H1 (cell line): ENCODE measurements around the gene LCNL1. TPM values are rescaled to one million over a fixed set of nuclear protein-coding genes. Genes with fewer than 3 reads are reported as not detected.
A peak's percentile ranks its signal among the peaks of the same experiment; 100 is the strongest.

Experiments
- CTCF ChIA-PET: fragments of 300-600 bp; sonication (Branson Sonifier 250); formaldehyde crosslinking; loops from one replicate; lab custom pipeline; 2021; ENCODE audit not compliant: partially characterized antibody; lab: Charles Lee
- POLR2A ChIA-PET: fragments of 300-600 bp; sonication (Branson Sonifier 250); formaldehyde crosslinking; loops from one replicate; lab custom pipeline; 2021; ENCODE audit warnings: inconsistent platforms; ENCODE audit not compliant: partially characterized antibody; lab: Charles Lee
- DNase-seq, 2 experiments: peaks; one replicate each; pipeline versions ENCODE4 v3.0.0 to v3.0.0-alpha.2; 2010 to 2022; ENCODE audit warnings: low spot score in 2 of 2, low read depth in 1 of 2, mixed read lengths in 1 of 2
- FAIRE-seq: peaks from 2 replicates; lab custom pipeline; 2011; peaks lifted over from hg19 to GRCh38; lab: Jason Lieb, UNC
- H2AFZ ChIP-seq: 2 replicates; pipeline ENCODE4 v1.8.1; 2012; ENCODE audit warnings: low read length, inconsistent platforms
- H2AK5ac ChIP-seq: 2 replicates; pipeline ENCODE4 v1.6.1; 2013; ENCODE audit warnings: low read depth, low read length
- H2BK120ac ChIP-seq: replicated peaks from 2 replicates; pipeline ENCODE3; 2013; ENCODE audit warnings: low read depth, low read length, inconsistent platforms
- H2BK12ac ChIP-seq: 2 replicates; pipeline ENCODE4 v1.6.1; 2013; ENCODE audit warnings: low read depth, low read length
- H2BK15ac ChIP-seq: 2 replicates; pipeline ENCODE4 v1.6.1; 2013; ENCODE audit warnings: low read length
- H2BK20ac ChIP-seq: 2 replicates; pipeline ENCODE4 v1.6.1; 2013; ENCODE audit warnings: low read length
- H2BK5ac ChIP-seq: 2 replicates; pipeline ENCODE4 v1.6.1; 2013; ENCODE audit warnings: low read depth, low read length
- H3K14ac ChIP-seq: 2 replicates; pipeline ENCODE4 v1.6.1; 2013; ENCODE audit warnings: inconsistent platforms; ENCODE audit not compliant: insufficient read length
- H3K18ac ChIP-seq: 2 replicates; pipeline ENCODE4 v1.6.1; 2013; ENCODE audit warnings: low read length; ENCODE audit errors: extremely low read depth
- H3K23ac ChIP-seq: 2 replicates; pipeline ENCODE4 v1.6.1; 2013; ENCODE audit warnings: inconsistent platforms; ENCODE audit not compliant: insufficient read length
- H3K23me2 ChIP-seq: 2 replicates; pipeline ENCODE4 v1.6.1; 2013; ENCODE audit warnings: low read depth, low read length
- H3K27ac ChIP-seq: 2 replicates; pipeline ENCODE4 v1.6.1; 2011; ENCODE audit warnings: low read depth, low read length, inconsistent platforms
- H3K27me3 ChIP-seq, 4 experiments: replicated peaks in 1 of 4; 1 replicate in 1 of 4; 2 replicates in 3 of 4; pipeline versions ENCODE4 v1.6.1 to v1.8.1; 2011 to 2013; ENCODE audit warnings: low read length in 3 of 4, mild to moderate bottlenecking in 3 of 4, inconsistent platforms in 2 of 4, mixed read lengths in 2 of 4, moderate library complexity in 1 of 4; ENCODE audit not compliant: control insufficient read depth in 3 of 4, insufficient read depth in 3 of 4; ENCODE audit errors: extremely low read depth in 1 of 4
- H3K36me3 ChIP-seq, 4 experiments: 2 replicates each; pipeline versions ENCODE4 v1.6.1 to v1.8.1; 2011 to 2013; ENCODE audit warnings: mild to moderate bottlenecking in 4 of 4, low read length in 3 of 4, moderate library complexity in 2 of 4, control low read depth in 1 of 4, inconsistent platforms in 1 of 4; ENCODE audit not compliant: insufficient read depth in 4 of 4, control insufficient read depth in 2 of 4
- H3K4ac ChIP-seq: replicated peaks from 2 replicates; pipeline ENCODE3; 2013; ENCODE audit warnings: low read length, low read depth, mixed read lengths, inconsistent platforms; ENCODE audit not compliant: insufficient read length
- H3K4me1 ChIP-seq, 4 experiments: replicated peaks in 1 of 4; 1 replicate in 1 of 4; 2 replicates in 3 of 4; pipeline versions ENCODE4 v1.6.1 to v1.8.1; 2011 to 2013; ENCODE audit warnings: low read length in 3 of 4, inconsistent platforms in 2 of 4, mixed read lengths in 1 of 4; ENCODE audit not compliant: insufficient read depth in 4 of 4, control insufficient read depth in 3 of 4
- H3K4me2 ChIP-seq, 2 experiments: 2 replicates each; pipeline versions ENCODE4 v1.6.1 to v1.8.1; 2011 to 2013; ENCODE audit warnings: low read depth in 2 of 2, low read length in 2 of 2, control low read depth in 1 of 2, inconsistent platforms in 1 of 2, mild to moderate bottlenecking in 1 of 2; ENCODE audit not compliant: insufficient read depth in 1 of 2
- H3K4me3 ChIP-seq, 4 experiments: fragments of 200-600, 300-600 bp in 1 of 4; sonication (generic), shearing (Covaris generic), sonication (Bioruptor Twin) in 1 of 4; 2 replicates each; pipeline versions ENCODE4 v1.5.1 to v1.8.1; 2011 to 2016; ENCODE audit warnings: low read length in 4 of 4, low read depth in 3 of 4, control low read depth in 2 of 4, inconsistent platforms in 2 of 4, mild to moderate bottlenecking in 2 of 4, mixed read lengths in 1 of 4, moderate library complexity in 1 of 4; ENCODE audit not compliant: insufficient read depth in 2 of 4; ENCODE audit errors: extremely low read depth in 1 of 4
- H3K56ac ChIP-seq: replicated peaks from 2 replicates; pipeline ENCODE3; 2013; ENCODE audit warnings: low read depth, mild to moderate bottlenecking, mixed read lengths, low read length, inconsistent platforms; ENCODE audit not compliant: insufficient read length
- H3K79me1 ChIP-seq: 2 replicates; pipeline ENCODE4 v1.6.1; 2013; ENCODE audit warnings: low read depth, low read length, control low read depth
- H3K79me2 ChIP-seq, 2 experiments: 2 replicates each; pipeline versions ENCODE4 v1.6.1 to v1.8.1; 2012 to 2013; ENCODE audit warnings: low read length in 2 of 2, mild to moderate bottlenecking in 2 of 2, inconsistent platforms in 1 of 2; ENCODE audit not compliant: insufficient read depth in 2 of 2, control insufficient read depth in 1 of 2
- H3K9ac ChIP-seq, 4 experiments: replicated peaks in 1 of 4; 1 replicate in 1 of 4; 2 replicates in 3 of 4; pipeline versions ENCODE4 v1.6.1 to v1.8.1; 2011 to 2013; ENCODE audit warnings: low read depth in 3 of 4, low read length in 3 of 4, control low read depth in 2 of 4, mild to moderate bottlenecking in 2 of 4, moderate library complexity in 2 of 4, inconsistent platforms in 1 of 4; ENCODE audit errors: extremely low read depth in 1 of 4
- H3K9me3 ChIP-seq, 2 experiments: 2 replicates each; pipeline versions ENCODE4 v1.6.1 to v1.8.1; 2012 to 2013; ENCODE audit warnings: mild to moderate bottlenecking in 2 of 2, moderate library complexity in 2 of 2, control low read depth in 1 of 2, inconsistent platforms in 1 of 2, low read depth in 1 of 2, low read length in 1 of 2, mixed read lengths in 1 of 2; ENCODE audit not compliant: insufficient read depth in 2 of 2
- H4K20me1 ChIP-seq, 2 experiments: replicated peaks in 1 of 2; 2 replicates each; pipeline versions ENCODE3 to v1.8.1; 2011 to 2013; ENCODE audit warnings: inconsistent platforms in 2 of 2, low read length in 2 of 2, mild to moderate bottlenecking in 1 of 2; ENCODE audit not compliant: insufficient read depth in 2 of 2, control insufficient read depth in 1 of 2
- H4K5ac ChIP-seq: 2 replicates; pipeline ENCODE4 v1.6.1; 2013; ENCODE audit warnings: low read length, low read depth, mixed read lengths, inconsistent platforms; ENCODE audit not compliant: insufficient read length
- H4K8ac ChIP-seq: 2 replicates; pipeline ENCODE4 v1.8.0; 2013; ENCODE audit warnings: mild to moderate bottlenecking, moderate library complexity, low read length, inconsistent platforms; ENCODE audit not compliant: insufficient read depth; ENCODE audit errors: extremely low read depth
- H4K91ac ChIP-seq: replicated peaks from 2 replicates; pipeline ENCODE3; 2013; ENCODE audit warnings: low read length, mixed read lengths, inconsistent platforms; ENCODE audit not compliant: insufficient read length
- ATF2 ChIP-seq: IDR thresholded peaks from 2 replicates; pipeline ENCODE4 v1.6.1; 2012; ENCODE audit warnings: low read length, inconsistent platforms
- RNF2 ChIP-seq: fragments of 200-900, 300-1000 bp; sonication (generic); IDR thresholded peaks from 2 replicates; pipeline ENCODE4 v1.7.1; 2016; ENCODE audit warnings: borderline replicate concordance, low read depth, mild to moderate bottlenecking, antibody characterized with exemption, low read length; ENCODE audit not compliant: poor library complexity, severe bottlenecking; ENCODE audit errors: missing control alignments
- WGBS, 2 experiments: shearing (Covaris generic) in 1 of 2; methylation state at CpG; one replicate each; pipeline versions ENCODE4 v1.1.6 to v1.1.7; 2013 to 2015; ENCODE audit warnings: low lambda C conversion rate in 2 of 2, mixed read lengths in 2 of 2, inconsistent platforms in 1 of 2, low coverage in 1 of 2, missing lambda C conversion rate in 1 of 2; ENCODE audit not compliant: insufficient replicate concordance in 2 of 2, insufficient coverage in 1 of 2, insufficient read length in 1 of 2; ENCODE audit errors: extremely low coverage in 1 of 2, missing lambda C conversion rate in 1 of 2; 5-methylcytosine and 5-hydroxymethylcytosine counted together
- polyA plus RNA-seq, 7 experiments: library from polyadenylated mRNA; depleted of rRNA in 3 of 7; stranded (reverse) in 5 of 7; unstranded in 2 of 7; fragments of >200 nt in 5 of 7; fragments of 200-250 nt in 2 of 7; gene quantifications; 1 replicate in 5 of 7; 2 replicates in 1 of 7; 4 replicates in 1 of 7; pipeline versions ENCODE4 v1.2.1 to v1.2.3, GENCODE V29; 2011 to 2013; ENCODE audit warnings: missing spikeins in 2 of 7, mixed read lengths in 2 of 7
- total RNA-seq: library from RNA; stranded (reverse); fragmentation: NEBNext Ultra II Directional; extraction: Animal tissue kit (Norgen Biotek cat#: 25700); gene quantifications from 2 replicates; pipeline ENCODE4 v1.2.1, GENCODE V29; 2021

Gene LCNL1
- total and polyA plus RNA-seq, 2 of the 8 experiments (the other 6 are each of a cell fraction or from before 2014, with no cell fraction given) = 0.11 TPM; not detected in 1

GRCh38 chr9:136960938-136961275, 21.9 kb upstream of the LCNL1 start:
- no peak for FAIRE-seq
- Histone ChIP-seq H3K27me3 (no peaks in the 10 kb centered on the region), H2AK5ac (no peak overlapping the region), H2BK15ac (no peak overlapping the region), H4K5ac (no peak overlapping the region), H2BK120ac (no peak overlapping the region), H3K9ac (no peak overlapping the region), H4K20me1 (peaks cover 0 to 4% of the 10 kb centered on the region in 2 experiments), H3K36me3 (no peaks in the 10 kb centered on the region), H3K14ac (no peak overlapping the region), H3K9me3 (no peaks in the 10 kb centered on the region), H2BK12ac (peak overlapping the region; percentile 60; the same call in 1 of the 2 replicates), H3K27ac (no peak overlapping the region), H4K91ac (no peak overlapping the region), H3K4me1 (peaks cover 0 to 5% (median 3%) of the 10 kb centered on the region in 4 experiments; a peak in 5 of 7 replicates), H2AFZ (no peak overlapping the region), H3K4me3 (no peak overlapping the region), H3K79me1 (no peaks in the 10 kb centered on the region; the same call in 1 of the 2 replicates), H2BK5ac (no peak overlapping the region), H3K4ac (no peak overlapping the region), H3K23me2 (peaks cover 12% of the 10 kb centered on the region; the same call in 1 of the 2 replicates), H3K4me2 (no peak overlapping the region), H3K56ac (no peak overlapping the region), H3K79me2 (no peaks in the 10 kb centered on the region), H3K18ac (no peak overlapping the region), H3K23ac (no peak overlapping the region), H2BK20ac (no peak overlapping the region; the same call in 1 of the 2 replicates), H4K8ac (peak overlapping the region; percentile 89)
- ChIA-PET CTCF (interaction anchor here (1.3 to 5.6 kb wide), 3 partner anchors 13 to 74 kb away, joined by 6 to 32 read pairs (median 31); partner anchors contain the start of gene PTGDS), POLR2A (interaction anchor here (1.5 kb wide), 1 partner anchor 23 kb away, joined by 3 read pairs; no protein-coding TSS in a partner anchor)
- 93% methylated on average over 14 of the region's 15 CpGs; no CpG with 5 or more reads in 1 of the 2 experiments for whole genome bisulfite sequencing, 2 experiments
- no peak for DNase-seq
- TF ChIP-seq ATF2 = no peak
- TF ChIP-seq RNF2 = no peak
